Kidney epithelial cell (primary cell): Measurements from ENCODE around the gene IQCE. TPM values are rescaled to one million over a fixed set of nuclear protein-coding genes. Genes with fewer than 3 reads are reported as not detected.
"Not testable (repeated sequence)": the region's sequence is repeated elsewhere in the genome, so short reads cannot be mapped to it uniquely, and the experiment has no call there.

Source experiments
- DNase-seq: peaks from one replicate; pipeline ENCODE4 v3.0.0-alpha.2; 2010; ENCODE audit warnings: low read depth
- H3K27me3 ChIP-seq: 2 replicates; pipeline ENCODE4 v1.6.0; 2011; ENCODE audit warnings: low read length; ENCODE audit not compliant: control insufficient read depth, insufficient read depth
- H3K36me3 ChIP-seq: 2 replicates; pipeline ENCODE4 v1.5.1; 2011; ENCODE audit warnings: low read length; ENCODE audit not compliant: control insufficient read depth, insufficient read depth
- H3K4me3 ChIP-seq: 2 replicates; pipeline ENCODE4 v1.5.1; 2011; ENCODE audit warnings: low read depth, mild to moderate bottlenecking, control low read depth, low read length
- CTCF ChIP-seq: IDR thresholded peaks from 2 replicates; pipeline ENCODE4 v1.5.1; 2011; ENCODE audit warnings: mild to moderate bottlenecking, moderate library complexity, low read length, control low read depth, inconsistent platforms; ENCODE audit not compliant: insufficient read depth, poor library complexity, severe bottlenecking
- total RNA-seq: library from RNA; depleted of rRNA; stranded (reverse); fragments of >200 nt; gene quantifications from 2 replicates; pipeline ENCODE4 v1.2.3, GENCODE V29; 2015

The IQCE gene
- total RNA-seq, 1 donor from 2014 or later = 18.0 TPM

GRCh38 chr7:2530071-2530987, 28.4 kb upstream of the IQCE start:
- no peak for TF ChIP-seq CTCF
- Histone ChIP-seq H3K36me3 (no peaks in the 10 kb centered on the region), H3K27me3 (no peaks in the 10 kb centered on the region), H3K4me3 (no peak overlapping the region)
- no peak for DNase-seq

- H3K36me3 ChIP-seq, DNase-seq, H3K4me3 ChIP-seq, H3K27me3 ChIP-seq: not testable (repeated sequence)
Observed at GRCh38 chr7:2530994-2531795, 27.6 kb upstream of the IQCE start.

GRCh38 chr7:2531796-2532110, 27.0 kb upstream of the IQCE start:
- not testable (repeated sequence) for H3K27me3 ChIP-seq, H3K36me3 ChIP-seq, DNase-seq, H3K4me3 ChIP-seq

DNA sequence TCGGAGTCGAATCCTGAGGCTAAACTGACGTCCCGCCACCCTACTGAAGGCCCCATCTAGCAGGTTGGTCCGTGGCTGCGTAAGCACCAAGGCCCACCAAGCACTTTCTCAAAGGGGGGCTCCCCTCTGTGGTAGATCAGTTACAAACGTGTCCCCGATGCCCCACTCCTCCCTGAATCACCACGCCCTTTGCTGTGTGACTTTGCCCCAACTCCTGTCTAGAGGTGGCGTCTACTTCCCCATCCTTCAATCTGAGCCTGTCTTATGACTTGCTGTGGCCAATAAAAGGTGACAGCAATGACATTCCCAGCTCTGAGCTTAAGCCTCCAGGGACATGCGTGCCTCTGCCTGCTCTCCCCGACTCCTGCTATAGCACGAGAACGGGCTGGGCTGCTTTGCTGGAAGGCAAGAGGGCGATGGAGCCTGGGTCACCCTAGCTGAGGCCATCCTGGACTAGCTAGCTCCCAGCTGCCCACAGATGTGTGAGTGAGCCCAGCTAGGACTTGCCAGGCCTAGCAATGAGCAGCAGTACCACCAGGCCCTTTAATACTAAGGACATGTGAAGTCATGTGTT, 26.5 kb upstream of the IQCE start:
- H3K36me3 ChIP-seq, DNase-seq, H3K27me3 ChIP-seq, H3K4me3 ChIP-seq: not testable (repeated sequence)

DNA sequence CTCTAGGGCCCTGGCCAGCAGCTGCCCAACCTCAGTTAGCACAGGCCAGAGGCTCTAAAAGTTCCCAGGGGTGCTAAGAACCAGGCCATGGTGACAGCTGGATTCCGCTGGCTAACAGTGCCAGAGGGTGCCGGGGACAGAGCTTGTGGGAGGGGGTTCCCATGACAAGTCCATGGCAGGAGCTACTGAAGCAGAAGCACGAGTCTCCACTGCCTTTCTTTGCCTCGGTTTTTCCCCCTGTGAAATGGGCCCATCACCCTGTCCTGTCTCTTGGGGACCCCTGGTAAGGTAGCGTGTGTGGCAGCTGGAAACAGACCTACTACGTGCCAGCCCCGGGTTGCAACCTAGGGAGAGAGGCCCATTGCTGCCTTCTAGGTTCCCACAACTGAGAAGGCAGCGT, 26.0 kb upstream of the IQCE start:
- not testable (repeated sequence) for H3K36me3 ChIP-seq, H3K27me3 ChIP-seq, H3K4me3 ChIP-seq, DNase-seq

- H3K4me3 ChIP-seq, DNase-seq, H3K27me3 ChIP-seq, H3K36me3 ChIP-seq: not testable (repeated sequence)
Observed at GRCh38 chr7:2533566-2533965, 25.2 kb upstream of the IQCE start.

DNA sequence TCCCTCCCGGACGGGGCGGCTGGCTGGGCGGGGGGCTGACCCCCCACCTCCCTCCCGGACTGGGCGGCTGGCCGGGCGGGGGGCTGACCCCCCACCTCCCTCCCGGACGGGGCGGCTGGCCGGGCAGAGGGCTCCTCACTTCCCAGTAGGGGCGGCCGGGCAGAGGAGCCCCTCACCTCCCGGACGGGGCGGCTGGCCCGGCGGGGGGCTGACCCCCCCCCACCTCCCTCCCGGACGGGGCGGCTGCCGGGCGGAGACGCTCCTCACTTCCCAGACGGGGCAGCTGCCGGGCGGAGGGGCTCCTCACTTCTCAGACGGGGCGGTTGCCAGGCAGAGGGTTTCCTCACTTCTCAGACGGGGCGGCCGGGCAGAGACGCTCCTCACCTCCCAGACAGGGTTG, 24.6 kb upstream of the IQCE start:
- H3K36me3 ChIP-seq, H3K27me3 ChIP-seq, DNase-seq, H3K4me3 ChIP-seq: not testable (repeated sequence)

- not testable (repeated sequence) for H3K36me3 ChIP-seq, H3K27me3 ChIP-seq, DNase-seq
Observed at GRCh38 chr7:2535872-2536627, 22.7 kb upstream of the IQCE start.

More at GRCh38 chr7:2535872-2536627, 22.7 kb upstream of the IQCE start:
- not testable (repeated sequence) for H3K4me3 ChIP-seq
